ENCODE measurements around the gene PLA2G6.
A peak's percentile ranks its signal among the peaks of the same experiment; 100 is the strongest.
"Not testable (repeated sequence)": the region's sequence is repeated elsewhere in the genome, so short reads cannot be mapped to it uniquely, and the experiment has no call there.

The PLA2G6 gene

DNA sequence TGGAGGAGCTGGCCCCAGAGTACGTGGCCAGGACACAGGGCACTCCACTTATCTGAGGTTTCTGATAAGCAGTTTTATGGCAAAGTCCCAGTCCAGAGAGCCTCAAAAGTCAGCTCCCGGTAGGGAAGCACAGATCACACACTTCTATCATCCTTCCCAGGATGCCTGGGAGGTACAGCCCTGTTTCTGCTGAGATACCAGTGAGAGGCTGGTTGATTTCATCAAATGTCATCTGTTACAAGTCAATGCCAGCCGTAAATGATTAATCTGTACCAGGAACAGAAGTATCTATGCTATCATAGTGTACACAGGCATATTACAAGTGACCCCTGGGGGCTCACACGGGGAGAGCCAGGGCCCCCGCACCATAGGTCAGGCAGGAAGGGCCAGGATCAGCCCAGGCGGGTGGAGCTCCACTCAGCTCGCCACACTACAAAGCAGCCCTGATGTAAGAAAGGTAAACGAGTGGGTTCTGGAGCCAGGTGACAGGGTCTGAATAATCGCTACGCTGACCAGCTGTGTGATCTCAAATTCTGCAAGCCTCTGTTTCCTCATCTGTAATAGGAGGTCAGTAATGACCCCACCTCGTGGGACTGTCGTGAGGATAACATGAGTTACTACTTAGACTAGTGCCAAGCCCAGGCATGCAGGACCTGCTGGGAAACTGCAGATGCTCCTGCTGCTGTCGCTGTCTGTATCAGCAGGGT, 17.6 kb downstream of the PLA2G6 start:
- 92% methylated on average over 11 of the region's 13 CpGs for WGBS, 2 experiments (ENCODE audit: insufficient coverage in 2 of 2)
- Histone ChIP-seq H3K4me1 (ENCODE audit: control insufficient read depth, insufficient read depth, low read length, poor library complexity, severe bottlenecking) (peaks cover 3% of the 10 kb centered on the region), H3K36me3 (ENCODE audit: control insufficient read depth, insufficient read depth, low read length) (peaks cover 5% of the 10 kb centered on the region), H3K27ac (ENCODE audit: low read depth, low read length, severe bottlenecking) (peak overlapping the region; percentile 45), H3K9me3 (ENCODE audit: control insufficient read depth, low read length) (no peaks in the 10 kb centered on the region), H3K4me3 (ENCODE audit: extremely low read depth, insufficient read depth, low read length, poor library complexity, severe bottlenecking) (no peak overlapping the region)

DNA sequence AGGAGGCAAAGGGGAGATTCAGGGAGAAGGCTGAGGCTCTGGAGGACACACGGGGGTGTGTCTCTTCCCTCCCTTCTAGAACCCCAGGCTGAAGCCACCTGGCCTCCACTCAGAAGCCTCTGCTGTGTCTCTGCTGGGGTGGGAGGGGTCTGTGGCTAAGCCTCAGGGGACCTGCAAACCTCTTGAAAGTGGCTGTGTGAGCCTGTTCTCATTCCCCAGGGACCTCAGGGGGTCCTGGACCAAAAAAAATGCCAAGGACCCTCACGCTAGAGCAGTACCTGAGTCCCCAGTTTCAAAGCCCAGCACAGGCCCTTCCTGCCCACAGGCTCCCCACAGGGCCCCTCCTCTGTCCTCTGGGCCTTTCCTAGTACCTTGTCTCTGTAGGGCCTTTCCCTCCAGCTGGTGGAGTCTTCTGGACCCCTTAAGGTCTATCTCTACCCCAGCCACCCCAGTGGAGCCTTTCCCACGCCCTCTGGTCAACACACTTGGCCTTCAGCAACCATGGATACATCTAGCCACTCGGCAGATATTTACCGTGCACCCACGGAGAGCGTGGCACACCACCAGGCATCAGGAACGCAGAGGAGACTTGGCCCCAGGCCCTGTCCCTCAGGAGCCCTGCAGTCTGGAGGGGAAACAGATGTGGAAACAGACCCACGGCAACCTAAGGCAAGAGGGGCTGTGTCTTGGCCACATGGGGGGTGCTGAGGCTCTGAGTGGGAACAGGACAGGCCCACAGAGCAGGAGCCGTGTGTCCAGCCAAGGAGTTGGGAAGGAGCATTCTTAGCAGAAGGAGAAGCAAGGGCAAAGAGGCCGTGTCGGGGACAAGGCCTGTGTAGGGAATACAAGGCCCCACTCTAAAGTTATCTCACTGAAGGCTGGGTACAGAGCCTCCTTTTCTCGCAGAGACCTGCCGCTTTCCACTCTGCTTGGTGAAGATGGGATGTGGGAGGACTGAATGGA, 18.5 kb downstream of the PLA2G6 start:
- Histone ChIP-seq H3K4me3 (ENCODE audit: extremely low read depth, insufficient read depth, low read length, poor library complexity, severe bottlenecking) (no peak overlapping the region), H3K27ac (ENCODE audit: low read depth, low read length, severe bottlenecking) (peak overlapping the region; percentile 62), H3K36me3 (ENCODE audit: control insufficient read depth, insufficient read depth, low read length) (peaks cover 5% of the 10 kb centered on the region), H3K4me1 (ENCODE audit: control insufficient read depth, insufficient read depth, low read length, poor library complexity, severe bottlenecking) (peaks cover 3% of the 10 kb centered on the region), H3K9me3 (ENCODE audit: control insufficient read depth, low read length) (no peaks in the 10 kb centered on the region)
- WGBS, 2 experiments (ENCODE audit: insufficient coverage in 2 of 2), result 89 to 95% methylated on average over 9 to 11 of the region's 14 CpGs

DNA sequence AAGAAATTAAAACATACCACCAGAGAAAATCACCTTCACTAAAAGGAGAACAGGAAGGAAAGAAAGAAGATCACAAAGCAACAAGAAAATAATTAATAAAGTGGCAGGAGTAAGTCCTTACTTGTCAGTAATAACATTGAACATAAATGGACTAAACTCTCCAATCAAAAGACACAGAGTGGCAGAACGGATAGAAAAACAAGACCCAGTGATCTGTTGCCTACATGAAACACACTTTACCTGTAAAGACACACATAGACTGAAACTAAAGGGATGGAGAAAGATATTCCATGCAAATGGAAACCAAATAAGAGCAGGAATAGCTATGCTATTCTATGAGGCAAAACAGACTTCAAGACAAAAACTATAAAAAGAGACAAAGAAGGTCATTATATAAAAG, 25.9 kb downstream of the PLA2G6 start:
- Histone ChIP-seq H3K4me3 (ENCODE audit: extremely low read depth, insufficient read depth, low read length, poor library complexity, severe bottlenecking) (no peak overlapping the region), H3K36me3 (ENCODE audit: control insufficient read depth, insufficient read depth, low read length) (no peaks in the 10 kb centered on the region), H3K9me3 (ENCODE audit: control insufficient read depth, low read length) (no peaks in the 10 kb centered on the region), H3K27ac (ENCODE audit: low read depth, low read length, severe bottlenecking) (no peak overlapping the region), H3K4me1 (ENCODE audit: control insufficient read depth, insufficient read depth, low read length, poor library complexity, severe bottlenecking) (no peaks in the 10 kb centered on the region)
- 80% methylated on average over 1 of the region's 1 CpG; no CpG with 5 or more reads in 1 of the 2 experiments for WGBS, 2 experiments (ENCODE audit: insufficient coverage in 2 of 2)

DNA sequence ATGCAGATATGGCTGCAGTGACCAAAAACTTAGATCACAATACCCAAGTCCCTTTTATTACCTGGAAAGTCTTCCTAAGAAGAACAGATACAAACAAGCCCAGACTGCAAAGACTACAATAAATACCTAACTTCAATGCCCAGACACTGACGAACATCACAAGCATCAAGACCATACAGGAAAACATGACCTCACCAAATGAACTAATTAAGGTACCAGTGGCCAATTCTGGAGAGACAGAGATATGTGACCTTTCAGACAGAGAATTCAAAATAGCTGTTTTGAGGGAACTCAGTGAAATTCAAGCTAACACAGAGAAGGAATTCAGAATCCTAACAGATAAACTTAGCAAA, 27.1 kb downstream of the PLA2G6 start:
- WGBS, 2 experiments (ENCODE audit: insufficient coverage in 2 of 2), result no CpG with 5 or more reads among the region's 1 CpG
- not testable (repeated sequence) for H3K27ac ChIP-seq (ENCODE audit: low read depth, low read length, severe bottlenecking); H3K9me3 ChIP-seq (ENCODE audit: control insufficient read depth, low read length); H3K4me1 ChIP-seq (ENCODE audit: control insufficient read depth, insufficient read depth, low read length, poor library complexity, severe bottlenecking); H3K36me3 ChIP-seq (ENCODE audit: control insufficient read depth, insufficient read depth, low read length); H3K4me3 ChIP-seq (ENCODE audit: extremely low read depth, insufficient read depth, low read length, poor library complexity, severe bottlenecking)

DNA sequence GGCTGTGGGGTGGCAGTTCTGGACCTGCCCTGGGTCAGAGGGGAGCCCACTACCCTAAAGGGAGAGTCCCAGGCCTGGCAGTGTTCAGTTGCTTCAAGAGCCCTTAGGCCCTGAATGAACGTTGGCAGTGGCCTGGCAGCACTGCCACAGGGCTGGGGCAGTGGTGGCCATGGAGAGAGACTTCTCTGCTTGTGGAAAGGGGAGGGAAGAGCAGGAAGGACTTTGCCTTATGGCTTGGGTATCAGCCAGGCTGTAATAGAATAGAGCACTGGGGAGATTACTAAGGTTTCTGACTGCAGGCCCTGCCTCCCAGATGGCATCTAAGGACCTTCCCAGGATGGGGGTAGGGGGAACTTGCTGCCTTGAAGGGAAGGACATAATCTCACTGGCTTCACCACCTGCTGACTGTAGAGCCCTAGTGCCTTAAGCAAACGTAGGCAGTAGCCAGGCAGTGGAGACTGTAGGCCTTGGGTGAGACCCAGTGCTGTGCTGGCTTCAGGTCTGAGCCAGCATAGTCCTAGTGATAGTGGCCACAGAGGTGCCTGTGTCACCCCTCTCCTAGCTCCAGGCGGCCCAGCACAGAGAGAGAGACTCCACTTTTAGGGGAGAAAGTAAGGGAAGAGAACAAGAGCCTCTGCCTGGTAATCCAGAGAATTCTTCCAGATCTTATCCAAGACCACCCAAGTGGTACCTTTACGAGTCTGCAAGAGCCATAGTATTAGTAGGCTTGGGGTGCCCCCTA, 27.6 kb downstream of the PLA2G6 start:
- WGBS, 2 experiments (ENCODE audit: insufficient coverage in 2 of 2), result 74 to 92% methylated on average over 1 to 4 of the region's 4 CpGs

DNA sequence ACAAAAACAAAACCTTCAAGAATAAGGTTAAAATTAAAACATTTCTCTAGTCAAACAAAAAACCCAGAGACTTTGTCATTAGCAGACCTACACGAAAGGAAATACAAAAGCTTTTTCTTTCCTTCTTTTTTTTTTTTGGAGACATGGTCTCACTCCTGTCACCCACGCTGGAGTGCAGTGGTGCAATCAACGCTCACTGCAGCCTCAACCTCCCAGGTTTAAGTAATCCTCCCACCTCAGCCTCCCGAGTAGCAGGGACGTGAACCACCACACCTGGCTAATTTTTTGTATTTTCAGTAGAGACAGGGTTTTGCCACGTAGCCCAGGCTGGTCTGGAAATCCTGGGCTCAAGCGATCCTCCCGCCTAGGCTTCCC, 30.5 kb downstream of the PLA2G6 start:
- peaks cover 3% of the 10 kb centered on the region for H3K4me1 ChIP-seq (ENCODE audit: control insufficient read depth, insufficient read depth, low read length, poor library complexity, severe bottlenecking)
- no peaks in the 10 kb centered on the region for H3K36me3 ChIP-seq (ENCODE audit: control insufficient read depth, insufficient read depth, low read length)
- 85 to 91% methylated on average over 8 of the region's 8 CpGs for WGBS, 2 experiments (ENCODE audit: insufficient coverage in 2 of 2)
- no peaks in the 10 kb centered on the region for H3K9me3 ChIP-seq (ENCODE audit: control insufficient read depth, low read length)
- H3K4me3 ChIP-seq (ENCODE audit: extremely low read depth, insufficient read depth, low read length, poor library complexity, severe bottlenecking), result no peak overlapping the region
- no peak overlapping the region for H3K27ac ChIP-seq (ENCODE audit: low read depth, low read length, severe bottlenecking)

More for the DNA sequence above, 27.6 kb downstream of the PLA2G6 start:
- Histone ChIP-seq H3K9me3 (ENCODE audit: control insufficient read depth, low read length) (no peaks in the 10 kb centered on the region), H3K27ac (ENCODE audit: low read depth, low read length, severe bottlenecking) (no peak overlapping the region), H3K4me3 (ENCODE audit: extremely low read depth, insufficient read depth, low read length, poor library complexity, severe bottlenecking) (no peak overlapping the region), H3K36me3 (ENCODE audit: control insufficient read depth, insufficient read depth, low read length) (no peaks in the 10 kb centered on the region), H3K4me1 (ENCODE audit: control insufficient read depth, insufficient read depth, low read length, poor library complexity, severe bottlenecking) (no peaks in the 10 kb centered on the region)

DNA sequence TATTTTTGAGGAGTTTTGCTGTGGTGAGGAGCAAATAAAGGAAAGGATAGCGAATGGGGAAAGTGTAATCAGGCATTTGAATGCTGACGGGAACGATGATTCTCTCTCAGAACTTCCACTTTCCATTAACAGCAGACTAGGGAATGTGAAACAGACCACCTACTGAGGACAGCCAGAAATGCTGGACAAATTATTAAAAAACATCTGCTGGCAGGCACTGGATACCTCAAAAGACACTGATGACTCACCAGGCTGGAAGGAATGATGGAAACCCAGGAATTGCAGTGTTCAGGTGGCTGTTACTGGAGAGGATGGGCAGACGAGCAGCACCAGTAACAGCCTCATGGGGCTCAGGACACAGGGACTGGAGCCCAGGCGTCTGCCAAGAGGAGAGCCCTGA, 33.4 kb downstream of the PLA2G6 start:
- H3K27ac ChIP-seq (ENCODE audit: low read depth, low read length, severe bottlenecking), result no peak overlapping the region
- WGBS, 2 experiments (ENCODE audit: insufficient coverage in 2 of 2), result 77 to 90% methylated on average over 2 to 3 of the region's 5 CpGs
- no peaks in the 10 kb centered on the region for H3K36me3 ChIP-seq (ENCODE audit: control insufficient read depth, insufficient read depth, low read length)
- H3K4me3 ChIP-seq (ENCODE audit: extremely low read depth, insufficient read depth, low read length, poor library complexity, severe bottlenecking), result no peak overlapping the region
- no peaks in the 10 kb centered on the region for H3K9me3 ChIP-seq (ENCODE audit: control insufficient read depth, low read length)
- H3K4me1 ChIP-seq (ENCODE audit: control insufficient read depth, insufficient read depth, low read length, poor library complexity, severe bottlenecking), result peaks cover 3% of the 10 kb centered on the region

DNA sequence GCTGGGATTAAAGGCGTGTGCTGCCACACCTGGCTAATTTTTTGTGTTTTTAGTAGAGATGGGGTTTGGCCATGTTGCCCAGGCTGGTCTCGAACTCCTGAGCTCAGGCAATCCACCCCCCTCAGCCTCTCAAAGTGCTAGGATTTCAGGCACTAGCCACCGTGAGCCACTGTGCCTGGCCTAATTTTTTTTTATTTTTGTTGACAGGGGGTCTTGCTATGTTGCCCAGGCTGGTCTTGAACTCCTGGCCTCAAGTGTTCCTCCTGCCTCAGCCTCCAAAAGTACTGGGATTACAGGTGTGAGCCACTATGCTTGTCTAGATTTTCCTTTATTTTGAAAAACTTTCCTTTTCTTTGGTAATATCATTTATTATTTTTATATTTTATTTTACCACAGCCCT, 35.5 kb downstream of the PLA2G6 start:
- H3K9me3 ChIP-seq (ENCODE audit: control insufficient read depth, low read length); H3K4me1 ChIP-seq (ENCODE audit: control insufficient read depth, insufficient read depth, low read length, poor library complexity, severe bottlenecking); H3K27ac ChIP-seq (ENCODE audit: low read depth, low read length, severe bottlenecking); H3K4me3 ChIP-seq (ENCODE audit: extremely low read depth, insufficient read depth, low read length, poor library complexity, severe bottlenecking); H3K36me3 ChIP-seq (ENCODE audit: control insufficient read depth, insufficient read depth, low read length): not testable (repeated sequence)
- 83% methylated on average over 1 of the region's 3 CpGs; no CpG with 5 or more reads in 1 of the 2 experiments for WGBS, 2 experiments (ENCODE audit: insufficient coverage in 2 of 2)

DNA sequence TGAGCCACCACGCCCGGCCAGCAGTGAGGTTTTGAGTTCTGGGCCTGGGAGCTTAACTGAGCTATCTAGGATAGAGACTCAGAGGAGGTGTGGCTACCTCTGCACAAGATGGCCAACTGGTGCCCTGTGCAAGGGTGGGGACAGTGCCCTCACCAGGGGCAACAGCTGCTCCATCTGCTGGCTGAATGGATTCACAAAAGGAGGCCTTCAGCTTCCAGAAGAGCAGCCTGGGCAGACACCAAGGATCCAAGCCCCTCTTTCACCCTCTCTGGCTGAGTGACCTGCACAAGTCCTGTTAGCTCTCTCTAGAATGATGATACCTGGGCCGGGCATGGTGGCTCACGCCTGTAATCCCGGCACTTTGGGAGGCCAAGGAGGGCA, 37.6 kb downstream of the PLA2G6 start:
- Histone ChIP-seq H3K36me3 (ENCODE audit: control insufficient read depth, insufficient read depth, low read length) (no peaks in the 10 kb centered on the region), H3K4me1 (ENCODE audit: control insufficient read depth, insufficient read depth, low read length, poor library complexity, severe bottlenecking) (peaks cover 3% of the 10 kb centered on the region), H3K27ac (ENCODE audit: low read depth, low read length, severe bottlenecking) (no peak overlapping the region), H3K4me3 (ENCODE audit: extremely low read depth, insufficient read depth, low read length, poor library complexity, severe bottlenecking) (no peak overlapping the region), H3K9me3 (ENCODE audit: control insufficient read depth, low read length) (no peaks in the 10 kb centered on the region)
- WGBS, 2 experiments (ENCODE audit: insufficient coverage in 2 of 2), result 91 to 96% methylated on average over 5 of the region's 5 CpGs

DNA sequence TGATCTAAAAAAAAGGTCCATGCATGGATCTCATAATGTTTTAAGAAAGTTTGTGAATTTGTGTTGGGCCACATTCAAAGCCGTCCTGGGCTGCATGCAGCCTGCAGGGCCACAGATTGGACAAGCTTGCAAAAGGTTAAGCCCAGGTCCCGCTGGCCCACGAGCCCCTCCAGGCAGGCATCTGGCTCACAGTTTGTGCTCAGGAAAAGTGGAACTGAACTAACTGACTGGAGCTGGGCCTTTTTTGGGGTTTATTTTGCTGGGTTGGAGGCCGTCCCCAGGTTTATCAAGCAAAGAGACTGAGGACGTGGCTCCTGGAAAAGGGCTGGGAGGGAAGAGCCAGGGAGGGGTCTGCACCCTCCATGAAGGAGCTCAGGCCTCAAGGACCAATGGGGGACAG, 39.0 kb downstream of the PLA2G6 start:
- 94 to 96% methylated on average over 4 to 5 of the region's 5 CpGs for WGBS, 2 experiments (ENCODE audit: insufficient coverage in 2 of 2)
- Histone ChIP-seq H3K36me3 (ENCODE audit: control insufficient read depth, insufficient read depth, low read length) (no peaks in the 10 kb centered on the region), H3K27ac (ENCODE audit: low read depth, low read length, severe bottlenecking) (no peak overlapping the region), H3K9me3 (ENCODE audit: control insufficient read depth, low read length) (no peaks in the 10 kb centered on the region), H3K4me3 (ENCODE audit: extremely low read depth, insufficient read depth, low read length, poor library complexity, severe bottlenecking) (no peak overlapping the region), H3K4me1 (ENCODE audit: control insufficient read depth, insufficient read depth, low read length, poor library complexity, severe bottlenecking) (no peaks in the 10 kb centered on the region)

Data from mesodermal cell (in vitro differentiated cells).